H1 (cell line): ENCODE data around the gene AQP12A. TPM values are rescaled to one million over a fixed set of nuclear protein-coding genes. Genes with fewer than 3 reads are reported as not detected.
A peak's percentile ranks its signal among the peaks of the same experiment; 100 is the strongest.

Experiments used
- CTCF ChIA-PET: fragments of 300-600 bp; sonication (Branson Sonifier 250); formaldehyde crosslinking; loops from one replicate; lab custom pipeline; 2021; ENCODE audit not compliant: partially characterized antibody; lab: Charles Lee
- POLR2A ChIA-PET: fragments of 300-600 bp; sonication (Branson Sonifier 250); formaldehyde crosslinking; loops from one replicate; lab custom pipeline; 2021; ENCODE audit warnings: inconsistent platforms; ENCODE audit not compliant: partially characterized antibody; lab: Charles Lee
- DNase-seq, 2 experiments: peaks; one replicate each; pipeline versions ENCODE4 v3.0.0 to v3.0.0-alpha.2; 2010 to 2022; ENCODE audit warnings: low spot score in 2 of 2, low read depth in 1 of 2, mixed read lengths in 1 of 2
- FAIRE-seq: peaks from 2 replicates; lab custom pipeline; 2011; peaks lifted over from hg19 to GRCh38; lab: Jason Lieb, UNC
- H2AFZ ChIP-seq: 2 replicates; pipeline ENCODE4 v1.8.1; 2012; ENCODE audit warnings: low read length, inconsistent platforms
- H2AK5ac ChIP-seq: 2 replicates; pipeline ENCODE4 v1.6.1; 2013; ENCODE audit warnings: low read depth, low read length
- H2BK120ac ChIP-seq: replicated peaks from 2 replicates; pipeline ENCODE3; 2013; ENCODE audit warnings: low read depth, low read length, inconsistent platforms
- H2BK12ac ChIP-seq: 2 replicates; pipeline ENCODE4 v1.6.1; 2013; ENCODE audit warnings: low read depth, low read length
- H2BK15ac ChIP-seq: 2 replicates; pipeline ENCODE4 v1.6.1; 2013; ENCODE audit warnings: low read length
- H2BK20ac ChIP-seq: 2 replicates; pipeline ENCODE4 v1.6.1; 2013; ENCODE audit warnings: low read length
- H2BK5ac ChIP-seq: 2 replicates; pipeline ENCODE4 v1.6.1; 2013; ENCODE audit warnings: low read depth, low read length
- H3K14ac ChIP-seq: 2 replicates; pipeline ENCODE4 v1.6.1; 2013; ENCODE audit warnings: inconsistent platforms; ENCODE audit not compliant: insufficient read length
- H3K18ac ChIP-seq: 2 replicates; pipeline ENCODE4 v1.6.1; 2013; ENCODE audit warnings: low read length; ENCODE audit errors: extremely low read depth
- H3K23ac ChIP-seq: 2 replicates; pipeline ENCODE4 v1.6.1; 2013; ENCODE audit warnings: inconsistent platforms; ENCODE audit not compliant: insufficient read length
- H3K23me2 ChIP-seq: 2 replicates; pipeline ENCODE4 v1.6.1; 2013; ENCODE audit warnings: low read depth, low read length
- H3K27ac ChIP-seq: 2 replicates; pipeline ENCODE4 v1.6.1; 2011; ENCODE audit warnings: low read depth, low read length, inconsistent platforms
- H3K27me3 ChIP-seq, 4 experiments: replicated peaks in 1 of 4; 1 replicate in 1 of 4; 2 replicates in 3 of 4; pipeline versions ENCODE4 v1.6.1 to v1.8.1; 2011 to 2013; ENCODE audit warnings: low read length in 3 of 4, mild to moderate bottlenecking in 3 of 4, inconsistent platforms in 2 of 4, mixed read lengths in 2 of 4, moderate library complexity in 1 of 4; ENCODE audit not compliant: control insufficient read depth in 3 of 4, insufficient read depth in 3 of 4; ENCODE audit errors: extremely low read depth in 1 of 4
- H3K36me3 ChIP-seq, 4 experiments: 2 replicates each; pipeline versions ENCODE4 v1.6.1 to v1.8.1; 2011 to 2013; ENCODE audit warnings: mild to moderate bottlenecking in 4 of 4, low read length in 3 of 4, moderate library complexity in 2 of 4, control low read depth in 1 of 4, inconsistent platforms in 1 of 4; ENCODE audit not compliant: insufficient read depth in 4 of 4, control insufficient read depth in 2 of 4
- H3K4ac ChIP-seq: replicated peaks from 2 replicates; pipeline ENCODE3; 2013; ENCODE audit warnings: low read length, low read depth, mixed read lengths, inconsistent platforms; ENCODE audit not compliant: insufficient read length
- H3K4me1 ChIP-seq, 4 experiments: replicated peaks in 1 of 4; 1 replicate in 1 of 4; 2 replicates in 3 of 4; pipeline versions ENCODE4 v1.6.1 to v1.8.1; 2011 to 2013; ENCODE audit warnings: low read length in 3 of 4, inconsistent platforms in 2 of 4, mixed read lengths in 1 of 4; ENCODE audit not compliant: insufficient read depth in 4 of 4, control insufficient read depth in 3 of 4
- H3K4me2 ChIP-seq, 2 experiments: 2 replicates each; pipeline versions ENCODE4 v1.6.1 to v1.8.1; 2011 to 2013; ENCODE audit warnings: low read depth in 2 of 2, low read length in 2 of 2, control low read depth in 1 of 2, inconsistent platforms in 1 of 2, mild to moderate bottlenecking in 1 of 2; ENCODE audit not compliant: insufficient read depth in 1 of 2
- H3K4me3 ChIP-seq, 4 experiments: fragments of 200-600, 300-600 bp in 1 of 4; sonication (generic), shearing (Covaris generic), sonication (Bioruptor Twin) in 1 of 4; 2 replicates each; pipeline versions ENCODE4 v1.5.1 to v1.8.1; 2011 to 2016; ENCODE audit warnings: low read length in 4 of 4, low read depth in 3 of 4, control low read depth in 2 of 4, inconsistent platforms in 2 of 4, mild to moderate bottlenecking in 2 of 4, mixed read lengths in 1 of 4, moderate library complexity in 1 of 4; ENCODE audit not compliant: insufficient read depth in 2 of 4; ENCODE audit errors: extremely low read depth in 1 of 4
- H3K56ac ChIP-seq: replicated peaks from 2 replicates; pipeline ENCODE3; 2013; ENCODE audit warnings: low read depth, mild to moderate bottlenecking, mixed read lengths, low read length, inconsistent platforms; ENCODE audit not compliant: insufficient read length
- H3K79me1 ChIP-seq: 2 replicates; pipeline ENCODE4 v1.6.1; 2013; ENCODE audit warnings: low read depth, low read length, control low read depth
- H3K79me2 ChIP-seq, 2 experiments: 2 replicates each; pipeline versions ENCODE4 v1.6.1 to v1.8.1; 2012 to 2013; ENCODE audit warnings: low read length in 2 of 2, mild to moderate bottlenecking in 2 of 2, inconsistent platforms in 1 of 2; ENCODE audit not compliant: insufficient read depth in 2 of 2, control insufficient read depth in 1 of 2
- H3K9ac ChIP-seq, 4 experiments: replicated peaks in 1 of 4; 1 replicate in 1 of 4; 2 replicates in 3 of 4; pipeline versions ENCODE4 v1.6.1 to v1.8.1; 2011 to 2013; ENCODE audit warnings: low read depth in 3 of 4, low read length in 3 of 4, control low read depth in 2 of 4, mild to moderate bottlenecking in 2 of 4, moderate library complexity in 2 of 4, inconsistent platforms in 1 of 4; ENCODE audit errors: extremely low read depth in 1 of 4
- H3K9me3 ChIP-seq, 2 experiments: 2 replicates each; pipeline versions ENCODE4 v1.6.1 to v1.8.1; 2012 to 2013; ENCODE audit warnings: mild to moderate bottlenecking in 2 of 2, moderate library complexity in 2 of 2, control low read depth in 1 of 2, inconsistent platforms in 1 of 2, low read depth in 1 of 2, low read length in 1 of 2, mixed read lengths in 1 of 2; ENCODE audit not compliant: insufficient read depth in 2 of 2
- H4K20me1 ChIP-seq, 2 experiments: replicated peaks in 1 of 2; 2 replicates each; pipeline versions ENCODE3 to v1.8.1; 2011 to 2013; ENCODE audit warnings: inconsistent platforms in 2 of 2, low read length in 2 of 2, mild to moderate bottlenecking in 1 of 2; ENCODE audit not compliant: insufficient read depth in 2 of 2, control insufficient read depth in 1 of 2
- H4K5ac ChIP-seq: 2 replicates; pipeline ENCODE4 v1.6.1; 2013; ENCODE audit warnings: low read length, low read depth, mixed read lengths, inconsistent platforms; ENCODE audit not compliant: insufficient read length
- H4K8ac ChIP-seq: 2 replicates; pipeline ENCODE4 v1.8.0; 2013; ENCODE audit warnings: mild to moderate bottlenecking, moderate library complexity, low read length, inconsistent platforms; ENCODE audit not compliant: insufficient read depth; ENCODE audit errors: extremely low read depth
- H4K91ac ChIP-seq: replicated peaks from 2 replicates; pipeline ENCODE3; 2013; ENCODE audit warnings: low read length, mixed read lengths, inconsistent platforms; ENCODE audit not compliant: insufficient read length
- E2F6 ChIP-seq: IDR thresholded peaks from 2 replicates; pipeline ENCODE4 v1.6.1; 2012; ENCODE audit warnings: inconsistent platforms
- GTF2F1 ChIP-seq: IDR thresholded peaks from 2 replicates; pipeline ENCODE4 v1.6.1; 2012; ENCODE audit warnings: low read depth, low read length, improper control_type of control experiment, borderline replicate concordance
- KDM4A ChIP-seq: IDR thresholded peaks from one replicate; pipeline ENCODE4 v1.7.1; 2012; ENCODE audit warnings: low read depth, mild to moderate bottlenecking, moderate library complexity, low read length, inconsistent platforms; ENCODE audit not compliant: severe bottlenecking
- POLR2A ChIP-seq, 2 experiments: IDR thresholded peaks; 1 replicate in 1 of 2; 2 replicates in 1 of 2; pipeline ENCODE4 v1.6.1; 2011; ENCODE audit warnings: low read depth in 2 of 2, low read length in 2 of 2, mild to moderate bottlenecking in 2 of 2; ENCODE audit errors: control extremely low read depth in 1 of 2
- POLR2AphosphoS5 ChIP-seq: IDR thresholded peaks from 2 replicates; pipeline ENCODE4 v1.6.1; 2011; ENCODE audit warnings: low read depth, low read length
- WGBS, 2 experiments: shearing (Covaris generic) in 1 of 2; methylation state at CpG; one replicate each; pipeline versions ENCODE4 v1.1.6 to v1.1.7; 2013 to 2015; ENCODE audit warnings: low lambda C conversion rate in 2 of 2, mixed read lengths in 2 of 2, inconsistent platforms in 1 of 2, low coverage in 1 of 2, missing lambda C conversion rate in 1 of 2; ENCODE audit not compliant: insufficient replicate concordance in 2 of 2, insufficient coverage in 1 of 2, insufficient read length in 1 of 2; ENCODE audit errors: extremely low coverage in 1 of 2, missing lambda C conversion rate in 1 of 2; 5-methylcytosine and 5-hydroxymethylcytosine counted together
- polyA plus RNA-seq, 7 experiments: library from polyadenylated mRNA; depleted of rRNA in 3 of 7; stranded (reverse) in 5 of 7; unstranded in 2 of 7; fragments of >200 nt in 5 of 7; fragments of 200-250 nt in 2 of 7; gene quantifications; 1 replicate in 5 of 7; 2 replicates in 1 of 7; 4 replicates in 1 of 7; pipeline versions ENCODE4 v1.2.1 to v1.2.3, GENCODE V29; 2011 to 2013; ENCODE audit warnings: missing spikeins in 2 of 7, mixed read lengths in 2 of 7
- total RNA-seq: library from RNA; stranded (reverse); fragmentation: NEBNext Ultra II Directional; extraction: Animal tissue kit (Norgen Biotek cat#: 25700); gene quantifications from 2 replicates; pipeline ENCODE4 v1.2.1, GENCODE V29; 2021

The AQP12A gene
- total and polyA plus RNA-seq, 2 of the 8 experiments (the other 6 are each of a cell fraction or from before 2014, with no cell fraction given): not detected

DNA sequence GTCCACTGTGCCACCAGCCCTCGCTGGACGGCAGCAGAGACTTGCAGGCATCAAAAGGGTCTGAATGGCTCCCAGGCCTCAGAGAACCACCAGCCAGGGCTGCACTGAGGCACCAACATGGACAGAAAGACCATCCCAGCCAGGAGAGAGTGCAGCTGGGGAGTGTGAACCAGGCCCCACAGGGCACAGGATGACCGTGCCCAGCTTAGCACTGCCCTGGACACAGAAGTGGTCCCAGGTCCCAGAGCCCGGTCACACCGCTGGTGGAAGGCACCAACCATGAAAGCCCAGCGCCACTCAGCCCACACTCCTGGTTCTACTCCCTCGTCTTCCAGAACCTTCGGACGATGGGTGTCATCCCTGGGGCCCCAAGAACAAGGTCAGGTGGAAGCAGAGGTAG, 20.5 kb downstream of the AQP12A start:
- Histone ChIP-seq H3K4ac (no peak overlapping the region), H3K4me2 (no peak overlapping the region), H4K8ac (no peak overlapping the region), H3K27me3 (no peaks in the 10 kb centered on the region), H2BK5ac (no peak overlapping the region), H3K79me2 (no peaks in the 10 kb centered on the region), H3K56ac (no peak overlapping the region), H3K4me3 (no peak overlapping the region), H4K5ac (no peak overlapping the region), H3K27ac (no peak overlapping the region), H2BK20ac (no peak overlapping the region), H4K91ac (no peak overlapping the region), H2BK12ac (no peak overlapping the region), H3K36me3 (peaks cover 2 to 13% (median 2%) of the 10 kb centered on the region in 4 experiments; a peak in 5 of 8 replicates), H3K18ac (no peak overlapping the region), H2BK120ac (no peak overlapping the region), H3K79me1 (no peaks in the 10 kb centered on the region), H3K4me1 (no peaks in the 10 kb centered on the region; a peak in 2 of 7 replicates), H2AFZ (no peak overlapping the region), H3K9me3 (no peaks in the 10 kb centered on the region), H4K20me1 (peaks cover 6 to 9% of the 10 kb centered on the region in 2 experiments), H2BK15ac (no peak overlapping the region), H3K9ac (no peak overlapping the region), H3K14ac (no peak overlapping the region), H3K23ac (no peak overlapping the region), H2AK5ac (no peak overlapping the region), H3K23me2 (no peaks in the 10 kb centered on the region)
- TF ChIP-seq E2F6 (no peak), POLR2A (IDR thresholded peaks at IDR 0.05; ENCODE audit: control extremely low read depth in 1 of 2, low read depth in 2 of 2, low read length in 2 of 2) (peak in 1 of 2 experiments; percentile 33; a peak in 1 of 3 replicates), KDM4A (no peak), POLR2AphosphoS5 (0 out of 2 replicates have a peak, but pooled peaks have one; percentile 18), GTF2F1 (no peak)
- DNase-seq: no peak
- ChIA-PET POLR2A (interaction anchor here (0.6 to 1.6 kb wide), 5 partner anchors 9 to 49 kb away, joined by 3 to 7 read pairs (median 5); no protein-coding TSS in a partner anchor), CTCF (interaction anchor here (1.0 kb wide), 1 partner anchor 71 kb away, joined by 3 read pairs; no protein-coding TSS in a partner anchor)
- FAIRE-seq: no peak
- 96% methylated on average over 9 of the region's 9 CpGs; no CpG with 5 or more reads in 1 of the 2 experiments for WGBS, 2 experiments
